C4-2B (cell line): ENCODE measurements around the gene MARCHF6.

Experiments used
- H3K27ac ChIP-seq: fragments of 450-650 bp; 2 replicates; pipeline ENCODE4 v1.5.1; 2017
- ZFX ChIP-seq: fragments of 450-650 bp; IDR thresholded peaks from 2 replicates; pipeline ENCODE4 v1.6.1; 2017
- TF ChIP-seq, protein P1 (sequence below): fragments of 450-650 bp; conservative IDR thresholded peaks from 2 replicates; pipeline ENCODE4 v1.5.1; 2017; ENCODE audit warnings: mild to moderate bottlenecking

The MARCHF6 gene

DNA sequence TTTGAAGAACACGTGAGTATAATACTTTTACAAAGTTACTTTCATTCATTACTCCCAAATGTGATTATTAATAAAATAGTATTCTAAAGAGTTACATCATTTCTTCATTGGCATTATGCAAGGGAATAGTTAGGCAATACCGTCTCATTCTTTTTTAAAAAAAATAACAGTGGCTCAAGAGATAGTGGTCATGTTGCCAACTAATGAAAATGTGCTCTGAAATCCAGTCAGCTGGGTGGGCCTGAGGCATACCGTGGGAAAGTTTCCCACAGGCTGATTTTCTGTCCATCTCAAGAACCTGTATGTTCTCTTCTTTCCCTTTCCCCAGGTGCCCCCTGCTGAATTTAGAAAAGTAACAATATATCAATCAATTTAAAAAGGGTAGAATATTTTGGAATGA, 47.3 kb downstream of the MARCHF6 start:
- TF ChIP-seq, protein P1, sequence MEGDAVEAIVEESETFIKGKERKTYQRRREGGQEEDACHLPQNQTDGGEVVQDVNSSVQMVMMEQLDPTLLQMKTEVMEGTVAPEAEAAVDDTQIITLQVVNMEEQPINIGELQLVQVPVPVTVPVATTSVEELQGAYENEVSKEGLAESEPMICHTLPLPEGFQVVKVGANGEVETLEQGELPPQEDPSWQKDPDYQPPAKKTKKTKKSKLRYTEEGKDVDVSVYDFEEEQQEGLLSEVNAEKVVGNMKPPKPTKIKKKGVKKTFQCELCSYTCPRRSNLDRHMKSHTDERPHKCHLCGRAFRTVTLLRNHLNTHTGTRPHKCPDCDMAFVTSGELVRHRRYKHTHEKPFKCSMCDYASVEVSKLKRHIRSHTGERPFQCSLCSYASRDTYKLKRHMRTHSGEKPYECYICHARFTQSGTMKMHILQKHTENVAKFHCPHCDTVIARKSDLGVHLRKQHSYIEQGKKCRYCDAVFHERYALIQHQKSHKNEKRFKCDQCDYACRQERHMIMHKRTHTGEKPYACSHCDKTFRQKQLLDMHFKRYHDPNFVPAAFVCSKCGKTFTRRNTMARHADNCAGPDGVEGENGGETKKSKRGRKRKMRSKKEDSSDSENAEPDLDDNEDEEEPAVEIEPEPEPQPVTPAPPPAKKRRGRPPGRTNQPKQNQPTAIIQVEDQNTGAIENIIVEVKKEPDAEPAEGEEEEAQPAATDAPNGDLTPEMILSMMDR = no peak
- TF ChIP-seq ZFX = no peak
- no peak overlapping the region for H3K27ac ChIP-seq

DNA sequence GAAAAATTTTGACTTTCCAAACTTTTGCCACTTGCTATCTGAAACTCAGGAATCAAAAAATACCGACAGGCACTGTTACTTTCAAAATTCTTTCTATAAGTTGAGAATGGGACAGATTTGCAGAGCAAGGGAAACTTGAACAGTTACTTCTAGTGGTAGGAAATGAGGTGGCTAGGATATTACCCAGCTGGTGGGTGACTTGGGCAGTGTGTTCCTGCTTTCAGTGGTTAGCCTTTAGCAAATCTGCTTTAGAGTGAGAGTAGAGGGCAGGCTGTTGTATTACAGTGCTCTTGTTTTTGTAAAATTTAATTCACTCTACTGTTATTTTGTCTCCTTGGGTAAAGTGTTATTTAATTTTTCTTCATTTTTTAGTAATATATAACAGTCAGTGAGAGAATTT, 48.0 kb downstream of the MARCHF6 start:
- TF ChIP-seq, protein P1 = no peak
- TF ChIP-seq ZFX = no peak
- no peak overlapping the region for H3K27ac ChIP-seq
